HCT116 (cell line): Measurements from ENCODE around the gene IL1RL1. TPM values are rescaled to one million over a fixed set of nuclear protein-coding genes. Genes with fewer than 3 reads are reported as not detected.

Experiments used
- ATAC-seq: fragments of 200-7000 bp; cut with Tn5 transposase; 2 replicates; pipeline ENCODE4 v1.9.1; 2020; ENCODE audit warnings: mild to moderate bottlenecking, moderate library complexity
- BruUV-seq: library from RNA; stranded (reverse); fragments of 400-500 nt; replicated peaks from 2 replicates; lab custom pipeline; 2021; lab: Mats Ljungman, UMichigan
- CTCF ChIA-PET: fragments of 300-600 bp; sonication (Branson Sonifier 250); formaldehyde crosslinking; loops from one replicate; lab custom pipeline; 2021; ENCODE audit warnings: antibody characterized with exemption; lab: Charles Lee
- POLR2A ChIA-PET: fragments of 300-600, 350-600 bp; sonication (Branson Sonifier 250); formaldehyde crosslinking; loops from one replicate; lab custom pipeline; 2021; ENCODE audit warnings: antibody characterized with exemption; lab: Charles Lee
- RAD21 ChIA-PET, 2 experiments: fragments of 300-600 bp; sonication (Branson Sonifier 250); formaldehyde crosslinking; loops; one replicate each; lab custom pipeline; 2023; ENCODE audit warnings: low total read pairs in 2 of 2; ENCODE audit not compliant: uncharacterized antibody in 2 of 2, unreplicated experiment in 2 of 2, low non-redundant PET in 1 of 2; lab: Charles Lee
- DNase-seq: peaks from one replicate; pipeline ENCODE4 v3.0.0-alpha.2; 2010; ENCODE audit warnings: low read depth, low spot score
- H2AFZ ChIP-seq: fragments of 200-600 bp; shearing (Covaris generic), sonication (generic); 2 replicates; pipeline ENCODE4 v1.6.1; 2017; ENCODE audit warnings: low read depth, mixed run types, mixed read lengths, antibody characterized with exemption, low read length; ENCODE audit not compliant: poor library complexity, severe bottlenecking
- H3K27ac ChIP-seq: 2 replicates; pipeline ENCODE4 v1.5.1; 2012; ENCODE audit warnings: low read depth, low read length
- H3K27me3 ChIP-seq: fragments of 200-600 bp; sonication (generic); 2 replicates; pipeline ENCODE4 v1.6.1; 2016; ENCODE audit warnings: mixed run types, low read length, mixed read lengths; ENCODE audit not compliant: insufficient read depth
- H3K36me3 ChIP-seq, 2 experiments: fragments of 200-500 bp in 1 of 2; fragments of 200-600 bp in 1 of 2; sonication (Bioruptor generic) in 1 of 2; sonication (generic) in 1 of 2; 2 replicates each; pipeline versions ENCODE4 v1.5.1 to v1.6.1; 2014 to 2016; ENCODE audit warnings: low read length in 2 of 2, inconsistent platforms in 1 of 2, mixed read lengths in 1 of 2, mixed run types in 1 of 2; ENCODE audit not compliant: insufficient read depth in 2 of 2, control insufficient read depth in 1 of 2
- H3K4me1 ChIP-seq, 2 experiments: fragments of 200-600 bp in 1 of 2; sonication (generic) in 1 of 2; 2 replicates each; pipeline versions ENCODE4 v1.5.1 to v1.6.1; 2012 to 2017; ENCODE audit warnings: low read length in 2 of 2, inconsistent platforms in 1 of 2, mild to moderate bottlenecking in 1 of 2, mixed read lengths in 1 of 2, mixed run types in 1 of 2, moderate library complexity in 1 of 2; ENCODE audit not compliant: insufficient read depth in 2 of 2, control insufficient read depth in 1 of 2
- H3K4me2 ChIP-seq: fragments of 200-600 bp; sonication (generic); 2 replicates; pipeline ENCODE4 v1.6.1; 2017; ENCODE audit warnings: mixed run types, low read length, mixed read lengths
- H3K4me3 ChIP-seq, 2 experiments: fragments of 200-600 bp in 1 of 2; sonication (generic) in 1 of 2; replicated peaks in 1 of 2; 2 replicates each; pipeline ENCODE4 v1.5.1; 2011 to 2016; ENCODE audit warnings: low read length in 2 of 2, control low read depth in 1 of 2, low read depth in 1 of 2, mild to moderate bottlenecking in 1 of 2, mixed read lengths in 1 of 2, mixed run types in 1 of 2
- H3K79me2 ChIP-seq: fragments of 200-600 bp; sonication (generic); 2 replicates; pipeline ENCODE4 v1.6.1; 2017; ENCODE audit warnings: mild to moderate bottlenecking, mixed run types, low read length, moderate library complexity, mixed read lengths; ENCODE audit not compliant: insufficient read depth
- H3K9ac ChIP-seq: fragments of 200-600 bp; sonication (generic); 2 replicates; pipeline ENCODE4 v1.6.1; 2016; ENCODE audit warnings: low read length, mixed read lengths
- H3K9me2 ChIP-seq: fragments of 200-600 bp; sonication (generic), shearing (Covaris generic); 2 replicates; pipeline ENCODE4 v1.6.1; 2017; ENCODE audit warnings: mixed run types, mild to moderate bottlenecking, moderate library complexity; ENCODE audit not compliant: insufficient read depth
- H3K9me3 ChIP-seq, 2 experiments: fragments of 200-500 bp in 1 of 2; fragments of 200-600 bp in 1 of 2; sonication (Bioruptor generic) in 1 of 2; sonication (generic) in 1 of 2; 2 replicates each; pipeline ENCODE4 v1.6.1; 2014 to 2017; ENCODE audit warnings: low read length in 2 of 2, mixed read lengths in 2 of 2, inconsistent platforms in 1 of 2, low read depth in 1 of 2, mild to moderate bottlenecking in 1 of 2, mixed run types in 1 of 2, moderate library complexity in 1 of 2; ENCODE audit not compliant: control insufficient read depth in 1 of 2, insufficient read depth in 1 of 2
- H4K20me1 ChIP-seq: fragments of 200-600 bp; sonication (generic), shearing (Covaris generic); 2 replicates; pipeline ENCODE4 v1.6.1; 2017; ENCODE audit warnings: mixed run types, mild to moderate bottlenecking, moderate library complexity; ENCODE audit not compliant: insufficient read depth
- CBX3 ChIP-seq: IDR thresholded peaks from 2 replicates; pipeline ENCODE4 v1.6.1; 2012; ENCODE audit warnings: low read depth
- CEBPB ChIP-seq: IDR thresholded peaks from 2 replicates; pipeline ENCODE4 v1.6.1; 2012; ENCODE audit warnings: low read depth
- ELF1 ChIP-seq: IDR thresholded peaks from 2 replicates; pipeline ENCODE4 v1.6.1; 2012; ENCODE audit warnings: low read depth, borderline replicate concordance
- EZH2 ChIP-seq: fragments of 200-600 bp; sonication (generic); IDR thresholded peaks from 2 replicates; pipeline ENCODE4 v1.6.1; 2017; ENCODE audit warnings: antibody characterized with exemption, mixed run types
- EZH2phosphoT487 ChIP-seq: fragments of 200-600 bp; IDR thresholded peaks from 2 replicates; pipeline ENCODE4 v1.6.1; 2018; ENCODE audit warnings: antibody characterized with exemption, borderline replicate concordance
- FOSL1 ChIP-seq: IDR thresholded peaks from 2 replicates; pipeline ENCODE4 v1.6.1; 2012; ENCODE audit warnings: low read depth
- POLR2A ChIP-seq: IDR thresholded peaks from 2 replicates; pipeline ENCODE4 v1.7.0; 2011; ENCODE audit warnings: borderline replicate concordance; ENCODE audit not compliant: insufficient read depth, insufficient read length; ENCODE audit errors: extremely low read depth
- RAD21 ChIP-seq: IDR thresholded peaks from 2 replicates; pipeline ENCODE4 v1.6.1; 2012; ENCODE audit warnings: low read depth, mild to moderate bottlenecking
- TCF7L2 ChIP-seq: IDR thresholded peaks from 2 replicates; pipeline ENCODE4 v1.7.0; 2011; ENCODE audit warnings: borderline replicate concordance, inconsistent platforms; ENCODE audit not compliant: insufficient read depth, insufficient read length; ENCODE audit errors: extremely low read depth
- YY1 ChIP-seq: IDR thresholded peaks from 2 replicates; pipeline ENCODE4 v1.6.1; 2011; ENCODE audit warnings: low read length, low read depth, moderate library complexity, mild to moderate bottlenecking; ENCODE audit not compliant: insufficient replicate concordance; ENCODE audit errors: extremely low read depth
- ZFX ChIP-seq: fragments of 450-650 bp; IDR thresholded peaks from 2 replicates; pipeline ENCODE4 v1.6.1; 2017
- ZNF274 ChIP-seq: fragments of 200-500 bp; sonication (Bioruptor generic); IDR thresholded peaks from 2 replicates; pipeline ENCODE4 v1.6.1; 2014; ENCODE audit warnings: mild to moderate bottlenecking, low read depth, low read length, inconsistent platforms
- intact Hi-C: fragments of 100-400 bp; cut with micrococcal nuclease; formaldehyde crosslinking; loops from 2 replicates; pipeline ENCODE4 v1.10.0; 2022
- total RNA-seq: library from RNA; stranded (reverse); gene quantifications from one replicate; pipeline ENCODE4 v1.2.1, GENCODE V29; 2021; ENCODE audit not compliant: unreplicated experiment
- TF ChIP-seq, protein P1 (sequence below): IDR thresholded peaks from 2 replicates; pipeline ENCODE4 v1.6.1; 2012
- TF ChIP-seq, protein P2 (sequence below): IDR thresholded peaks from 2 replicates; pipeline ENCODE4 v1.6.1; 2011; ENCODE audit warnings: mild to moderate bottlenecking, low read length, moderate library complexity; ENCODE audit not compliant: insufficient replicate concordance; ENCODE audit errors: extremely low read depth

IL1RL1 gene
- total RNA-seq, 1 experiment from 2014 or later, result not detected

DNA sequence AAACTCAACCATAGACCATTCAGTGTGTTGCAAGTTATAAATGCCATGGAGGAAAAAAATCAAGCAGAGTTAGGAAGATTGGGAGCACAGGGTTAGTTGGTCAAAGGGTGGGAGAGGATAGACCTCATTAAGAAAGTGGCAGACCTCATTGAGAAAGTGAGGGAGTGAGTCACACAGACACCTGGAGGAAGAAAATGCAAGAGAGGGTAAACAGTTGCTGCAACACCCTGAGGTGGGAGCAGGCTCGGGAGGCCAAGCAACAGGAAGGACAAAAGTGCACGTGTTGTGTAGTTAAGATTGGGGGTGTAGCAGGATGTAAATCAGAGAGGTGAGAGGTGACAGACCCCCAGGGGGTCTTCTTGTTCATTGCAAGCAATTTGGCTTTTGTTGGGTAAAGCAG lies 6.4 kb downstream of the IL1RL1 start:
- no peak for ATAC-seq
- BruUV-seq, result no TSS peak
- intact Hi-C loops, result no loop called here

More for the DNA sequence above, 6.4 kb downstream of the IL1RL1 start:
- POLR2A ChIA-PET, result no interaction called here
- Histone ChIP-seq H3K9me3 (no peaks in the 10 kb centered on the region), H3K36me3 (no peaks in the 10 kb centered on the region), H3K9me2 (no peaks in the 10 kb centered on the region), H3K27ac (no peak overlapping the region), H3K4me2 (no peak overlapping the region), H3K27me3 (no peaks in the 10 kb centered on the region), H3K9ac (no peak overlapping the region), H3K4me3 (no peak overlapping the region)
- CTCF ChIA-PET, result no interaction called here
- RAD21 ChIA-PET, result no interaction called here
- TF ChIP-seq YY1, result no peak
- TF ChIP-seq TCF7L2, result no peak
- no peak for TF ChIP-seq EZH2
- no peak for TF ChIP-seq EZH2phosphoT487
- TF ChIP-seq FOSL1, result no peak
- no peak for TF ChIP-seq ZFX
- TF ChIP-seq, protein P1, sequence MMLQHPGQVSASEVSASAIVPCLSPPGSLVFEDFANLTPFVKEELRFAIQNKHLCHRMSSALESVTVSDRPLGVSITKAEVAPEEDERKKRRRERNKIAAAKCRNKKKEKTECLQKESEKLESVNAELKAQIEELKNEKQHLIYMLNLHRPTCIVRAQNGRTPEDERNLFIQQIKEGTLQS, result no peak
- no peak for TF ChIP-seq ELF1
- TF ChIP-seq CEBPB, result no peak
- TF ChIP-seq, protein P2, sequence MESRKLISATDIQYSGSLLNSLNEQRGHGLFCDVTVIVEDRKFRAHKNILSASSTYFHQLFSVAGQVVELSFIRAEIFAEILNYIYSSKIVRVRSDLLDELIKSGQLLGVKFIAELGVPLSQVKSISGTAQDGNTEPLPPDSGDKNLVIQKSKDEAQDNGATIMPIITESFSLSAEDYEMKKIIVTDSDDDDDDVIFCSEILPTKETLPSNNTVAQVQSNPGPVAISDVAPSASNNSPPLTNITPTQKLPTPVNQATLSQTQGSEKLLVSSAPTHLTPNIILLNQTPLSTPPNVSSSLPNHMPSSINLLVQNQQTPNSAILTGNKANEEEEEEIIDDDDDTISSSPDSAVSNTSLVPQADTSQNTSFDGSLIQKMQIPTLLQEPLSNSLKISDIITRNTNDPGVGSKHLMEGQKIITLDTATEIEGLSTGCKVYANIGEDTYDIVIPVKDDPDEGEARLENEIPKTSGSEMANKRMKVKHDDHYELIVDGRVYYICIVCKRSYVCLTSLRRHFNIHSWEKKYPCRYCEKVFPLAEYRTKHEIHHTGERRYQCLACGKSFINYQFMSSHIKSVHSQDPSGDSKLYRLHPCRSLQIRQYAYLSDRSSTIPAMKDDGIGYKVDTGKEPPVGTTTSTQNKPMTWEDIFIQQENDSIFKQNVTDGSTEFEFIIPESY, result no peak
- TF ChIP-seq RAD21, result no peak
- no peak for TF ChIP-seq POLR2A
- TF ChIP-seq ZNF274, result no peak
- no peak for TF ChIP-seq CBX3
- TF ChIP-seq, all 23 proteins: peak for 0
- Histone ChIP-seq H2AFZ (no peak overlapping the region), H3K79me2 (no peaks in the 10 kb centered on the region), H4K20me1 (no peaks in the 10 kb centered on the region), H3K4me1 (no peaks in the 10 kb centered on the region)
- DNase-seq, result no peak
